HG03575 (cell line): ENCODE measurements around the gene LIM2.
"Not testable (repeated sequence)": the region's sequence is repeated elsewhere in the genome, so short reads cannot be mapped to it uniquely, and the experiment has no call there.

Experiments
- ATAC-seq: cut with Tn5 transposase; IDR thresholded peaks from one replicate; pipeline ENCODE4 v1.9.1; 2021; ENCODE audit not compliant: unreplicated experiment, insufficient number of reproducible peaks, low FRiP score; ENCODE audit errors: extremely low read depth

LIM2 gene, protein sequence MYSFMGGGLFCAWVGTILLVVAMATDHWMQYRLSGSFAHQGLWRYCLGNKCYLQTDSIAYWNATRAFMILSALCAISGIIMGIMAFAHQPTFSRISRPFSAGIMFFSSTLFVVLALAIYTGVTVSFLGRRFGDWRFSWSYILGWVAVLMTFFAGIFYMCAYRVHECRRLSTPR

DNA sequence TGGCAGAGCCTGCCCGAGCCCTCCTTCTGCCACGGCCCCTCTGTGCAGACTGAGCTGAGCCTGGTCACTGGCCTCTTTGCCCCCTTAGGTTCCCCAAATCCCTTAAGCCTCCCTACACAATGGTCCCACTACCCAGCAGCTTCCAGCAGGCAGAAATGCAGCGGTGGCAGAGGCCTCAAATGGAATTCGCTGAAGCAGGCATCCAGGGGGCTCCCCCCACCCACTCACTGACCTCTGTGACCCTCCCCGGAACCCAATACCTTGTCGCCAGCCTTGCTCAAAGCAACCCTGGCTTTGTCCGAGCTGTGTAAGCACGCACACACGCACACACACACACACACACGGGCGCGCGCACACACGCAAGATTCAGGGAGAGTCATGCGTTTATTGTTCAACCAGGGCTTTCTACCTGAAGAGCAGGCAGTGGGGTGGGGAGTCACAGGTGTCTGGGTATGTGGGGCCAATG is at the start of gene LIM2:
Gene LIM2 (minus strand): TSS at position 51 of the 466 bp plus-strand sequence. CDS start 531 bp downstream, outside the sequence.
- no peak for ATAC-seq

DNA sequence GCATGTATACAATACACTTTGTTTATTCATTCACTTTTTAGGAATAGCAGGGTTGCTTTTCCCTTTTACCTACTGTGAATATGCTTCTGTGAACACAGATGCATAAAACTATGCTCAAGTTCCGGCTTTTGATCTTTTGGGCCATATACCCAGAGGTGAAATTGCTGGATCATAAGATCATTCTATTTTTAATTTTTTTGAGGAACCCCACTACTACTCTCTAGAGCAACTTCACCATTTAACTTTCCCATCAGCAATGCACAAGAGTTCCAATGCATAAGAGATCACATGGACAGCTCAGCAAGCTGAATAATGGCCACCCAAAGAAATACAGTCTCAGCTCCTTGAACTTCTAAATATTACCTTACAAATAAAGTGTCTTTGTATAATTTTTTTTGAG is 46.7 kb upstream of the LIM2 start:
- no peak for ATAC-seq

DNA sequence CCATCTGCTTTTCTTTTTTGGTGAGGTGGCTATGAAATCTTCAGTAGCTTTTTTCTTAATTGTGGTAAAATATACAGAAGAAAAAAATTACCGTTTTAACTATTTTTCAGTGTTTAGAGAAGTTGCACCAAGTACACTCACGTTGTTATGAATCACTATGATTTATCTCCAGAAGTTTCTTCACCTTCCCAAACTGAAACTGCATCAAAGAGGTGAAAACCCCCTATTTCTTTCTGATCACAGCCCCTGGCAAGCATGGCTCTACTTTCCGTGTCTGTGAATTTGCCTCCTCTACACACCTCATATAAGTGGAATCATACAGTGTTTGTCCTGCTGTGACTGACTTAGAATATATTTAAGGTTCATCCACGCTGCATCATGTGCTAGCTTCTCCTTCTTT is 45.3 kb upstream of the LIM2 start:
- ATAC-seq, result no peak

DNA sequence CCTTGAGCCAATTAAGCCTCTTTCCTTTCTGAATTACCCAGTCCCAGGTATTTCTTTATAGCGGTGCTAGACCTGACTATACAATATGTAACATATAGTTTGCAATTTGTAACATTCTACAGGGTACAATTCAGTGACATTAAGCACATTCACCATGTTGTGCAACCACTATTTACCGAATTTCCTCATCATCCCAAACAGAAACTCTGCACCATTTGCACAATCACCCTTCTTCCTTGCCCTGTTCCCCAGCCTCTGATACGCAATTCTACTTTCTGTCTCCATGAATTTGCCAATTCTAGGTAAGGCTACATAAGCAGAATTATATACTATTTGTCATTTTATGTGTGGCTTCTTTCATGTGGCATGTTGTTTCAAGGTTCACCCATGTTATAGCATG is 43.4 kb upstream of the LIM2 start:
- ATAC-seq, result no peak

DNA sequence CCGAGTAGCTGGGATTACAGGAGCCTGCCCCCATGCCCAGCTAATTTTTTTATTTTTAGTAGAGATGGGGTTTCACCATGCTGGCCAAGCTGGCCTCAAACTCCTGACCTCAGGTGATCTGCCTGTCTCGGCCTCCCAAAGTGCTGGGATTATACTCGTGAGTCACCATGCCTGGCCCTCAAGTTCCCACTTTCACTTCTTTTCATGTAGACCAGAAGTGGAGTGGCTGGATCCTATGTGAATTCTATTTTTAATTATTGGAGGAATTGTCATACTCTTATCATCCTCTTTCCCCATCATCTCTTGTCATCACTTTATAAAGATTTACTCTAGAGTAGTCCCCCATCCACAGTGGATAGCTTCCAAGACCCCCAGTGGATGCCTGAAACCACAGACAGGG is 42.4 kb upstream of the LIM2 start:
- no peak for ATAC-seq

DNA sequence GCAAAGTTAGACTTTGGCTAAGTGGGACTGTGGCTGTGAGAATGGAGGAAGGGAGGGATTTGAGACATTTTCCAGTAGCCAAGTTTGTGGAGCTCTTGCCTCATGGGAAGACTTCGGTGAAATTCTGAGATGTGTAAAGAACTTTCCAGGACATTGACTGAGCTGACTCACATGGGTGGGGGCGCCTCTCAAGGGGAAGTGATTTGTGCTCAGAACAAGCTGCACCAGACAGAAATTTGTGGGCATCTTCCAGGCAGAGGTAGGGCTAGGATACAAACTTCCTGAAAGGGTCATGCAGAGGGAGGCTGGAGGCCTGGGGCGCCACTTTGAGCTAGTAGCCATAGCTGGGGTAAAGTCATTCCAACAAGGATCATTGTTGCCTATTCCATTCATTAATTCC is 39.4 kb upstream of the LIM2 start:
- ATAC-seq, result no peak

DNA sequence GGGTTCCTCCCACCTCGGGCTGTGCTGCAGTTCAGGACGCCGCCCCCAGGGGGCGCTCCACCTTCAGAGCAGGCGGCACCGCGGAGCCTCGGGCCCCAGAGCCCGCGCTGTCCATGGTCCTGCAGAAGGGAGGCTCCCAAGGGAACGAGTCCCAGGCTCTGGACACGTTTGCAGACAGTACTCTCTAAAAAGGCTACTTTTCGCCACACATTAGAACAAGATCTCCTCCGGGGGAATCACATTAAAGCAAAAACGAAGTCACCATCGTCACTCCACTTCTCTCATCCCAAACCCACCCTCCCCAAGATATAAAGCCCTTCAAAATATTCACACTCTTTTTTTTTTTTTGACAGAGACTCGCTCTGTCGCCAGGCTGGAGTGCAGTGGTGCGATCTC is 34.3 kb upstream of the LIM2 start:
- no peak for ATAC-seq

DNA sequence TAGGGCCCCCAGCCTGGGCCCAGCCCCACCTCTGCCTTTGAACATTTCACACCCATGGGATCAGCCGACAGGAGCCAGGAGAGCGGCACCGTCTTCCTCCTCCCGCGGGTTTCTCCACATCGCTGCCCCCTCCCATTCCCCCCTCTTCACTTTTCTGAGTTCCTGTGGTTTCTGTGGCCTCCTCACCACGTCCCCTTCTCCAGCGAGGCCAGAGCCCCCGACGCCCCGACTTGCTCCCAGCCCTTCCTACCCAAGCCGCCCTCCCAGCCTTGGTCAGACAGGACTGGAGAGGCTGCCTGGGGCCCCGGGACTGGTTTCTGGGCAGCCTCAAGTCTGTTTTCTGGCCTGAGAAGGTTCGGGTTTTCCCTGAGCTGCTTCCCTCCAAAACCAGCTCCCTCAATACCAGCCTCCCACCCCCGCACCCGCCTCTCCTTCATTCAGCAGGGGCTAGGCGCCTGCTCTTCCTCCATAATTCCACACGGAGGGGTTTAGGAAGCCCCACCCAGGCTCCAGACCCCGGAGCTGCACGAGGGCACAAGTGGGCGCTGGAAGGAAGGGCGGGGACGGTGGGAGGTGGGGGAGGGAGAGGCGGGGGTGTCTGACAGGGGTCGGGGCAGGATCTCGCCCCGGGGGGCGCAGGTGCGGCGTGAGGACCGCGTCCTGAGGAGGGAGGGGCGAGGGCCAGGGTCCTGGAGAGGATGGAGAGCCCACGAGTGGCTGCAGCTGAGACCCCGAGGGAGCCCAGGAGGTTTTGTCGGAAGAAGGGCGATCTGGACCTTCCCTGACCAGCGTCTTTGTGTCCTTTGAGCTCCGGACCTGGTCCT is 33.7 kb upstream of the LIM2 start:
- no peak for ATAC-seq

DNA sequence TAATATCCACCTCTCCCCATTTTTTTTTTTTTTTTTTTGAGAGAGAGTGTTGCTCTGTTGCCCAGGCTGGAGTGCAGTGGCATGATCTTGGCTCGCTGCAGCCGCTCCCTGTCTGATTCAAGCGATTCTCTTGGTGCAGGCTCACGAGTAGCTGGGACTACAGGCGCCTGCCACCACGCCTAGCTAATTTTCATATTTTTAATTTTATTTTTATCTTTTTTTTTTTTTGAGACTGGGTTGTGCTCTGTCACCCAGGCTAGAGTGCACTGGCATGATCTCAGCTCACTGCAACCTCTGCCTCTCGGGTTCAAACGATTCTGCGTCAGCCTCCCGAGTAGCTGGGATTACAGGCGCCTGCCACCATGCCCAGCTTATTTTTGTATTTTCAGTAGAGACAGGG is 32.7 kb upstream of the LIM2 start:
- not testable (repeated sequence) for ATAC-seq

DNA sequence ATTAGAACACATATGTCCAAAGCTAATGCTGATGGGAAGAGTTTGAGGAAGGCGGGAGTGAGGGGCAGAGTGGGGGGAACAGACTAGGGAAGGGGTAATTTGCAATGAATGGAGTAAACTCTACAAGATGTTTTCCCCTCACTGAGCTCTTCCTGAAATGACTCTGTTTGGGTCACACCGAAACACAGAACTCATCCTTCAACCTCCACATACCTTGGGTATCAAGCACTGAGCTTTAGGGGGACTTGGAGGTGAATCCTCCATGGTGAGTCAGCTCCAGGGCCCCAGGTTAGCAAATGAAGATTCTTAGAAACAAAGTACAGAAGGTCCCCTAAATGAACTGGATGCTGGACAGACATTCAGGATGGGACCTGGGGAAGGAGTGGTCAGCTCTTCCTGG is 30.9 kb upstream of the LIM2 start:
- ATAC-seq, result no peak

DNA sequence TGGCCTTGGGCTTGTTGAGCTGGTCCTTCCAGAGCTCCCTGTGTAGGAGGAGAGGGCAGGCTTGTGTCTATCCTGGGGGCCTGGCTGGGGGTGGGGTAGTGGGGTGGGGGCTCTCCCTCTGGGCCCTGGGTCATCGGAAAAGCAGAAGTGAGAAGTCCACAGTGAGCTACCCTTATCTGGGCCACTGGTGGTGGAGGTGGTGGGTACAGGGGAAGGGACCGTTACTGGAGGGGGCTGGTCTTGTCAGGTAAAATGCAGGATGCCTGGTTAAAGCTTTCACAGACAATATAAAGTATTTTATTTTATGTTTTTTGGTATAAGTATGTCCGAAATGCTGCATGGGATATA is 30.0 kb upstream of the LIM2 start:
- no peak for ATAC-seq

DNA sequence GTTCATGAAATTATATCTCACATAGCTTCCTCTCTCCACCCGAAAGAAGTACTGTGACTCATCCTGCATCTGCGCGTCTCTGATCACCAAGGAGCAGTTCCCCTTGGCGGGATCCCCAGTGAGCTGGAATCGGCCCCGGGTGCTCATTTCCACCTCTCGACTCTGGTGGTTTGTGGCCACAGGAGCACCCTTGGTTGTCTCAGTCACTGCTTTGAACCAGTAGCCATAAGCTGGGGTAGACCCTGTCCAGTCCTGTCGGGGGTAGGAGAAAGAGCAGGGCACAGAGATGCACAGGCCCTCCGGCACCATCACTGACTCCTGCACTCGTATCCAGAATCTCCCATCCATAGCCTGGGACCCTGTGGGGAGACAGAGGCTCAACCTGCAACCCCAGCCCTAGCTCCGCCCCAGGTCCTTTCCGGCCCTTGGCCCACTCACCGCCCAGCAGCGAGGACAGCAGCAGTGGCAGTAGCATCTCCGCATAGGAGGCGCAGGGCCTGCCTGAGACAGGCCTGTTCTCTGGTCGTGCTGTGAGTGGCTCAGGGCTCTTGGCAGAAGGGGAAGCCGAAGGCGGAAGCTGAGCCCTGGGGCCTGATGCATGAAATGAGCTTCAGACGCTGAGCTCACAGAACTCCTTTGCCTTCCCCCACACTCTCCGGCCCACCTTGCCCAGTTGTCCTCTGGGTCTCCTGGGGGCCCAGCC is 29.5 kb upstream of the LIM2 start, which contains the start of gene SIGLEC10:
Gene SIGLEC10 (minus strand): TSS at position 536 of the 703 bp plus-strand sequence. CDS start 61 bp downstream, at position 475.
- no peak for ATAC-seq

DNA sequence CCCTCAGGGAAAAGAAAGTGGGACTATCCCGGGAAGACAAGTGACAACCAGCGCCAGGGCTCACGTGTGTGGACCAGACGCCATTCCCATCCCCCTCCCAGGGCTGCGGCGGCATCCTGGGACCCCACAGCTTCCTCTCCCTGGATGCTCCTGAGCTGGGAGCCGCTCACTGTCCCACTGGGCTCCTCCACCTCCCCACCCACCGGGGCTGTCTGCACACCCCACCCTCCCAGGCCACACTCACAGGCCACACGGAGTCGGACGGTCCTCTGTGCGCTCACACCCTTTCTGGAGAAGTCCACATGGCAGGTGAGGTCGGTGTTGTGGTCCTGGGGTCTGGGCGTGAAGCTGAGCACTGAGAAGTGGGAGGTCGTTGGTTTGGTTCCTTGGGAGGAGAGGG is 28.6 kb upstream of the LIM2 start:
- ATAC-seq, result not testable (repeated sequence)

DNA sequence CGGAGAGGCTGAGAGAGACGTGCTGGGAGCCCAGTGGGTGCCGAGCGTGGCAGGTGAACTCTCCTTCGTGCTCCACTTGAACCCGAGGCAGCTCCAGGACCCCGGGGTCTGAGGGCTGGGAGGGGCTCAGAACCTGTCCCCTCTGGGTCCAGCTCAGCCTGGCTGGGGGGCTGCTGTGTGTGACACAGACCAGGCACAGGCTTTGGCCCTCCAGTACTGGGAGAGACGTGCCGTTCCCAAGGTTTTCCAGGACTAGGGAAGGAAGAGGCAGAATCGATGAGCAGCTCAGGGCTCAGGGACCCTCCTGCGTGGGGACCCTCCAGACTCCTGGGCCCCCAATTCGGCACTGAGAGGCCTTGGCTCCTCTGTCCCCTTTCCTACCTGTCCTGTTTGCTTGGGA is 27.4 kb upstream of the LIM2 start:
- ATAC-seq, result no peak

DNA sequence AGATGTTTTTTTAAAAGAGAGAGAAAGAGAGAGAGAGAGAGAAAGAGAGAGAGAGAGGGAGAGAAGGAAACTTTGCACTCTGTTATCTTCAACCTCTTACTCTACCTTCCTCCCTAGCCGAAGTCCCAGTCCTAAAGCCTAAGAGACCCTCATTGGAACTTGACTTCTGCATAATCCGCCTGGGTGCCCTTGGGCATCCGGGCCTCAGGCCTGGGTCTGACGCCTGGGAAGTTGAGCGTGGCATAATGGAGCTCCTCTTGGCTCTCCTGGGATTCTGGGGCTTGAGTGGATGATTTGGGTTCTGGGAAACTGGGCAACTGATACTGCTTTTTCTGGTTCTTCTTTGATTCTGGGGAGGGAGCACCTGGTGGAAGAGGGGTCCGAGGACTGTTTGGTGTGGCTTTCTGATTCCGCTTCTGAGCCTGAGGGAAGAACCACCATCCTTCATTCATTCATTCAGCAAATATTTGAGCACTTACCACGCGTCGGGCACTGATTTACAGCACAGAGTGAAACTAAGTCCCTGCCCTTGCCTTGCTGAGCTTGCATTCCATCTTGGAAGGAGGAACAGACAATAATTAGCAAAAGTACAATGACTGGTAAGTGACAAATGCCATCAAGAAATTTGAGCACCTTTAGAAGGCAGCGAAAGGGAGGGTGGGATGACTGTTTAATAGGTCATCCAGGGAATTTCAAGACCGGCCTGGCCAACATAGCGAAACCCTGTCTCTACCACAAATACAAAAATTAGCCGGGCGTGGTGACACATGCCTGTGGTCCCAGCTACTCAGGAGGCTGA is 23.4 kb upstream of the LIM2 start:
- ATAC-seq, result no peak

DNA sequence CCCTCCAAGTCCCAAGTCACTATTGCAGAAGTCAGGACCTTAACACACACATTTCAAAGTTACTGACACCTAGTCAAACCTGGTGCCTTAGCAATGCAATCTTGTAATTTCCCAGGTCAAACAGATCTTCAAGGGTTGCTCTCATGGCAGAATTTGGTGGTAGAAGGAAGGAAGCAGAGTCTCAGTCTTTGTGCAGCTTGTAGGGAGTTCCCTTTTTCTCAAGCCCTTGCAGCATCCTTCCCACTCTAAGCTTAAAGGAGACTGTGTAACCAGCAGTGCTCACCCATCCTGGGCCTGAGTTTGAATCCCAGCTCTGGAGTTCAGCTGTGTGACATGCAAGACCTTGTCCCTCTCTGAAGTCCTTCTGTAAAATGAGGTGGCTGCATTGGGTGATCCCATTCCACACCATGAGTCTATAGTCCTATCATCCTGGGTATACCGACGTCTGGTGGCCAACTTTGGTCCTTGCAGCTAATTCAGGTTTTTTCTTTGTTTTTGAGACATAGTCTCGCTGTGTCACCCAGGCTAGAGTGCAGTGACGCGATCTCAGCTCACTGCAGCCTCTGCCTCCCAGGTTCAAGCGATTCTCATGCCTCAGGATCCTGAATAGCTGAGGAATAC is 19.8 kb upstream of the LIM2 start:
- ATAC-seq, result no peak

DNA sequence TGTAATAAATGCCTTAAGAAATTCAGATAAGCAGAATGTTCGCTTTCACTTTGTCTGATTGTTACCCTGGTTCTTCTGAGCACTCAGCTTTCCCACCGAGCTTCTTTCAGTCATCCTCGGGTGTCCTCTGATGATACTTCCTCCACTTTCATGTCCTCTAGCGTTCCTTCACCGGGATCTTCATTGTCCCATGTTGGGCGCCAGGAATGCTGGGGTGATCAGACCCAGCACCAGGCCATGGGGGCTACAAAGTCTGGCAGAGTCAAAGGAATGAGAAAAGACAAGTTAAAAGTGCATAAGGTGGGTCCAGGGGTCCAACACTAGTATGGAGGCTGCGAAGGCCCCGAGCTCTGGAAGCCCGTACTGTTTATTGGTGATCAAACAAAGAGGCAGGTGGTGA is 14.3 kb upstream of the LIM2 start:
- no peak for ATAC-seq

DNA sequence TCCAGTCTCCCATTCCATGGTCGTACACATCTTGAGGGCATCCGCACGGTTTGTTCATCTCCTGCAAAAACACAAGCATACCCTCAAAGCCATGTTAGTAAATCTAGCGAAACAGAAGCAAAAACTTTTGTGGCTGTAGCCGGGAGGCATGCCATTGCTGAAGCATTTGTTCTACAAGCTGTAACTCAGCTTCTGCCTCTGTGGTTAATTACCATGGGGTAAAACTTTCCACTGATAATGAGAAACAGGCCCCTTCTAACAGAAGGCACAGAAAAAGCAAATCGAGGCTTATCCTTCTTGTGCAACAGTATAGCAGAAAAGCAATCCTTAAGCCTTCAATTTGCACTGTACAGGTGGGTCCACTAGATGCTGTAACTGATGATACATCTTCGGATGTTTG is 12.2 kb upstream of the LIM2 start:
- not testable (repeated sequence) for ATAC-seq

DNA sequence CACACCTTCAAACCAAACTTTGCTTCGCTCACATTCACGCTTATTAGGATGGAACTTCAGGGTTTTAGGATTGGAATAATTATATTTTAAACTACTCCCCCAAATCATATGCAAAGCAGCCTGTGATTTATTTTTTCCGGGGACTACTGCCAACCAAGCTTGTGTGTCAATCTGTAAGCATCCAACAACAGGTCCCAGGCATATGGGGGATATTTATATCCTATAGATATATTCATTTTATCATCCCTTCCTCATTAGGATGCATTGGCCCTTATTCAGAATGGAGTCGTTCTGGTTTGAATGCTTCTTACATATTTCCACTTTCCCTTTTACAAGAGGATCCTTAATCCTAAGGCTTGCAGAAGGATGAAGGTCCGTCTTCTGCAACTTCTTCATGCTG is 11.5 kb upstream of the LIM2 start:
- no peak for ATAC-seq
